ENCODE measurements around the gene CYS1.

The CYS1 gene

DNA sequence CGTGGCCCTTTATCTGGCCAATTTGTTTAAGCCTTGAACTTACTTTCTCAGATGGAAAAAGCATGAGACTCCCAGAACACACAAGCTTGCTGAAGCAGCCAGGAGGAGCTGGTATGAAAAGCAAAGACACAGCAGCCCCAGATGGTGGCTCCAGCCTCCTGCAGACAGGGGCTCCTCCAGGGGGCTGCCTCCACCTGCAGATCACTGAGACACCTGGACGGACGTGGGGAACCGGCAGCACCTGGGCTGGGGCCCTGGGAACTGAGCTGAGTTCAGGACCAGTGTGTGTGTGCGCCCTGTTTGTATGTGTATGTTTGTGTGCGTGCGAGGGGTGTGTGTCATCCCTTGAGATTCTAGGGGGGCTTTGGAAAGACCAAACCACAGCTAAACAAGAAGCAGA is 8.6 kb downstream of the CYS1 start:
- DNase-seq (ENCODE audit: low read depth): no peak

- no peak for DNase-seq (ENCODE audit: low read depth)
These were observed 9.0 kb downstream of the CYS1 start for GRCh38 chr2:10071176-10071575.

DNA sequence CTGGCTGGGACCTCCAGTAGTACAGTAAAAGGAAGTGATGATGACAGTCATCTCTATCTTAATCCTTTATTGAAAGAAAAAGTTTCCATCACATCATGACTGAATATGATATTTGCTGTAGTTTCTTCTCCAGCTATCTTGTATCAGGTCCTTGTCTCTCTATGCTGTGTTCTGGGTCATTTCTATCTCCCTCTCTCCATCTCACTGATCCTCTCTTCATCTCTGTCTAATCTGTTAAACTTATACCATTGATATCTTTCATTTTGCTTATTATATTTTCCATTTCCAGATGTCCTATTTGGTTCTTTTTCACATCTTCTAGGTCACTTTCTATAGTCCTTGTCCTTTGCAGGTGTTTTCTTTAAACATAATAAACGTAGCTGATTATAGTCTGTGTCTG is 12.3 kb downstream of the CYS1 start:
- DNase-seq (ENCODE audit: low read depth): no peak

- DNase-seq (ENCODE audit: low read depth): no peak
These were observed 12.9 kb downstream of the CYS1 start for GRCh38 chr2:10067330-10067729.

GRCh38 chr2:10065773-10066055 is 14.5 kb downstream of the CYS1 start:
- DNase-seq (ENCODE audit: low read depth): no peak

DNA sequence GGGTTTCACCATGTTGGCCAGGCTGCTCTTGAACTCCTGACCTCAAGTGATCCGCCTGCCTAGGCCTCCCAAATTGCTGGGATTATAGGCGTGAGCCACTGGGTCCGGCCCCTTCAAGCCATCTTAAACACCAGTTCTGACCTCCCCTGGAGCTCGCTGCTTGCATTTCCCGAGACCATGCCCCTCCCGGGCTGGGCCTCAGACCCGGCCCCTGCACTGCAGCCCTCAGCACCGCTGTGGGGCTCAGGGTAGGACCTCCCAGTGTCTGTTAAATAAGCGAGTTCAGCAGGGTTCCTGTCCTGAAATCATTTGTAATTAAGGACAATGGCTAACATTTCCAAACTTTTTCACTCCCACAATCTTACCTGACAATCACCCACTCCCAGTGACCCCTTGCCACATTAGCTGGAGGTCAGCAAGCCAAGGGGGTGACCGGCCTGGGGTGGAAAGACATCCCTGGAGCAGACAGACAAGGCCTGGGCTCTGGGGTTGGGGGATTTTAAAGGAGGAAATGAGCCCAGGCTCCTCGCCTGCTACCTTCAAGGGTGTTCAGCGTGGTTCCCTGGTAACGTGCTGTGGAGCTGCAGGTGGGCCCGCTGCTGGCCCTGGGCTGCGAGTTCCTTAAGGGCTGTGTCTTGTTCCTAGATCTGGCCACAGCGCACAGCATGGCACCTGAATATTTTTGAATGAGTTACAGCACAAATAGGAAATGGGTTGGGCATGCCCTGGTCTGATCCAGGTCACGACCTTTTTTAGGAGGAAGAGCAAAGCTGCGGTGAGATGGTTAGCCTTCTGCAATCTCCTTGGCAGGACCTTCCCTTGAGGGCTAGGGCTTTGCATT is 15.1 kb downstream of the CYS1 start:
- no peak for DNase-seq (ENCODE audit: low read depth)

DNA sequence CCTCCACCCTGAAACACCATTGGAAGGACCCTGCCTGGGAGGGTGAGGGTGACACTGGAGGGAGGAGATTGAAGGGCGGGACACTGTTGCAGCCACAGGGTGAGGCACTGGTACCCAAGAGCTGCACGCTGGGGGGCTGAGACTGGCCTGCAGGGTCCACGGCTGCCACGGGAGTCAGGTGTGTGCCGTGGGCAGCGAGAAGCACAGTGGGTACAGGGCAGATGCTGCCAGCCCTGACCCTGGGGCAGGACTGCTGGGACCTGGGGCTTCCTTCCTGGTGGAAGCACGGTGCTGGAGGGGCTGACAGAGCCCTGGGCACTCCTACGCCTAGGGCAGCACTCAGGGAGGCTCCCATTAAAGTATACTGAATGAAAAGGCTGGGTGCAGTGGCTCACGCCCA is 16.6 kb downstream of the CYS1 start:
- no peak for DNase-seq (ENCODE audit: low read depth)

- no peak for DNase-seq (ENCODE audit: low read depth)
These were observed 17.3 kb downstream of the CYS1 start for GRCh38 chr2:10062931-10063365.

DNA sequence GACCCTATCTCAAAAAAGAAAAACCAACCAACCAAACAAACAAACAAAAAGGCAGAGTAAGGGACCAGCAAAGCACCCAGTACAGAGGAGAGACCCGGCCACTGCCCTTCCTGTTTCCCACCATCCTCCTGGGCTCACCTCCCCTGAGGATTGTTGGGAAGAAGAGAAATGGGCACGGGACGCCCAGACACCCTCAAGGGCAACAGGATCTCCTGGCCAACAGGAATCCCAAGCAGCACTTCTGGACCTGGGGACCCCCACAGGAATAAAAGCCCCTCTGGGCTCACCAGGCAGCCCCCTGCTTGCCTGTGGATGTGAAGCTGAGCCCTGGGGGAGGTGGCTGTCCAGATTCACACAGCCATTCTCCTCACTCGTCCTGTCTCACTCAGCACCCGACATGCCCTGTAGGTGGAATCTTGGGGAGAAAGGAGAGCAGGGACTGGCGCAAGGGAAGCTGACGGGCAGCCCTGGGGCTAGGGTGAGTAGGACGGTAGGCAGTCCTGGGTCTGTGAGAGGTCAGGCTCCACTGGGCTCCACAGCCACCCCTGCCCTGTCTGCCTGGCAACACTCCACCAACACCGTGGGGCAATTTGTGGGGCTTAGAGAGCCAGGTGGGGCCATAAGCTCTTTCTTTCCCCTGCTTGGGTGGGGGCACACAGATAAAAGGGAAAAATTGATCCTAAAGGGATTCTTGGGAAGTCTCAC is 18.8 kb downstream of the CYS1 start:
- no peak for DNase-seq (ENCODE audit: low read depth)

- no peak for DNase-seq (ENCODE audit: low read depth)
These were observed 20.5 kb downstream of the CYS1 start for GRCh38 chr2:10059552-10060335.

DNA sequence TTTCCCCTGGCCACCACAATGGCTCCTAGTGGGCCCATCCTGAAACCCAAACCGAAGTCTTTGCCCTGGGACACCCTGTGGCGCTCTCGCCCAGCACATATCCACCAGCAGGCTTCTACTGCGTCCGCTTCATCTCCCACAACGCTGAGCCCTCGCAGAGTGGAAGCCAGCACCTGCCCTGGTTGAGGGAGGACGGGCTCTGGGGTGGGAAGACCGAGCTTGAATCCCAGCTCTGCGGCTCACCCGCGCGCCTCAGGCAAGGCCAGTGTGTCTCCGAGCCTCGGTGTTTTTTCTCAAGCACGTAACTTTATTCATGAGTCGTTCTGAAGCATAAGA is 21.2 kb downstream of the CYS1 start:
- no peak for DNase-seq (ENCODE audit: low read depth)

- no peak for DNase-seq (ENCODE audit: low read depth)
These were observed 21.8 kb downstream of the CYS1 start for GRCh38 chr2:10058251-10059015.

DNA sequence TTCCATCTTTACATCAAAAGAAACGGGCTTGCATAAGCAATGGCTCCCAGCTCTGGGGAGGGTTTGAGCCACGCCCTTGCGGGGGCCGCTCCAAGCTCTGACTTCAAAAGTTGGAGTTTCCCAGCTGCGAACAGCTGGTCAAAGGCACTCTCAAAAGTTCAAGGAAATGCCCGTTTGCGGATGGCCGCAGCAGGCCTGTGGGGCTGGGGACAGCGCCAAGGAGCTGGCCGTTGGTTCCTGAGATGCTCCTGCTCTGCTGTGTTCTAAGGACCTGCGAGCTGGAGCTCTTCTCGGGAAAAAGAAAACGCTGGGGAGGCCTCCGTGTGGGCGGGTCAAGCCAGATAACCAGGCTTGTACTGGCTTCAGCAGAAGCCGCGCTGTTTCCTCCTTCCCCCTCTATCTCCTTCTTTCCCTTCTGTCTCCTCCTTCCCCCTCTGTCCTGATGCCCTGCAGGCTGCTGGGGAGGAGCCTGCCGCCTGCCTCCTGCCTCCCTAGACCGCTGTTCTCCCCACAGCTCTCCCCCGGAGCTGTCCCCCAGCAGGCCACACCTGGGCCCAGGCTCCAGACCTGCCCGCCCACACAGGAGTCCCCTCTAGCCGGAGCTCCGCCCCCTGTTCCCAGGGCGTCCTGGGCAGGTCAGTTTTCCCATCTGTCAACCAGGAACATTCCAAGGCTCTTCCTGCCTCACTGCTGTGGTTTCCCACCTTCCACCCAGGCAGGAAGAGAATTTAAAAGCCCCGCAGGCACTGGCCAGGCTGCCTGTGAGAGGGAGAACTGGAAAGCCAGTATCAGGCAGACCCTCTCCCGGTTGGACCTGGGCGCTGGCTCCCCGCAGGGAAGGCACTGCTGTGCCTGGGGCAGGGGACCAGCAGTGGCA is 22.7 kb downstream of the CYS1 start:
- no peak for DNase-seq (ENCODE audit: low read depth)

DNA sequence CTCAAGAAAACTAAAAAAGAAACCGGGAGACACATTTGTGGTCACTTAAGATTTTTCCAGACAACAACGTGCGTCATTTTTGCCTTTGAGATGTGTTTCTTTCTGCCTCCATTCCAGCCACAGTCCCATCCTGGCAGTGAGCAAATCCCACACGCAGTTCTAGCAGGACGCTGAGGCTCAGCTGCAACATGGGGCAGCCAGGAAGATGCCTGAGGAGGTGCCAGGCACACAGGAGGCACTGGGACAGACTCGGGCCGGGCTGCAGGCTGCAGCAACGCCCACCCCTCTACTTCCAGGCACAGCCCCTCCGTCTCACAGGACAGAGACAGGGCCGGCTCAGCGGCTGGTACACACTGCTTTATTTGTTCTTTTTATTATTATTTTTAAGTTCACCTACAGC is 23.8 kb downstream of the CYS1 start:
- DNase-seq (ENCODE audit: low read depth): no peak

- DNase-seq (ENCODE audit: low read depth): no peak
These were observed 25.2 kb downstream of the CYS1 start for GRCh38 chr2:10054976-10055375.

DNA sequence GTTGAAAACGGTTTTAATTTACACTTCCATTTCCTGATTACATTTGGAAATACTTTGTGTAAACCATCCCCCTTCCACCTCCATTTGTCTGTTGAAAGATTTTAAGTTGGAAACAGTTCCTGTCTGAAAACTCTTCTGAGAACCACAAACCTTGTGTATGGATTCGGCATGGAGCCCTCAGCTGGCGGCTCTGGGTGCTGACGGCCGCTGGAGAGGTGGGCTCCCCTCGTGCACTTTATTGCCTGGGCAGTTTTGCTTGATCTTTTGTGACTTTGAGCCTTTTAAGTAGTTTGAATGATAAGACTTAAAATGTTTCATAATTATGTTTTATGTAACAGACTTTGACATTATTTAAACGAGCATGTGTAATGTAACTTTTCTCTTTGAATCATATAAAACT is 25.8 kb downstream of the CYS1 start:
- no peak for DNase-seq (ENCODE audit: low read depth)

DNA sequence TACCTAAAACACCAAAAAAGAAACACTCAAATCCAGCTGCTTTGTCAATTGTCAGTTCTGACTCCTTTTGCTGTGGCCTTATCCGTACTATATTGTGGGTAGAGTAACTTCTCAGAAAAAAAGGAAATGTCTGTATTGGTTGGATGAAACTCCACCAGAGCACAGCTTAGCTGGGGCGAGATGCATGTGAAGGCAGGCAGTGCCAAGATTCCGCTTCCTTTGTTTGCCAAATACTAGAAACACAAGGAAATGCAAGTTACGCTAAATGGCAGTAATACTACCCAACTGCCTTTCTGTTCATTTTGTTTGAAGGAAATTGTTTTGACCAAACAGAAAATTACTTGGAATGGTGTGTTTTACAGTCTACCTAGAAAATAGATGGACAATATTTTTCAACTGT is 26.9 kb downstream of the CYS1 start:
- no peak for DNase-seq (ENCODE audit: low read depth)

GRCh38 chr2:10052216-10052615 is 28.0 kb downstream of the CYS1 start:
- no peak for DNase-seq (ENCODE audit: low read depth)

DNA sequence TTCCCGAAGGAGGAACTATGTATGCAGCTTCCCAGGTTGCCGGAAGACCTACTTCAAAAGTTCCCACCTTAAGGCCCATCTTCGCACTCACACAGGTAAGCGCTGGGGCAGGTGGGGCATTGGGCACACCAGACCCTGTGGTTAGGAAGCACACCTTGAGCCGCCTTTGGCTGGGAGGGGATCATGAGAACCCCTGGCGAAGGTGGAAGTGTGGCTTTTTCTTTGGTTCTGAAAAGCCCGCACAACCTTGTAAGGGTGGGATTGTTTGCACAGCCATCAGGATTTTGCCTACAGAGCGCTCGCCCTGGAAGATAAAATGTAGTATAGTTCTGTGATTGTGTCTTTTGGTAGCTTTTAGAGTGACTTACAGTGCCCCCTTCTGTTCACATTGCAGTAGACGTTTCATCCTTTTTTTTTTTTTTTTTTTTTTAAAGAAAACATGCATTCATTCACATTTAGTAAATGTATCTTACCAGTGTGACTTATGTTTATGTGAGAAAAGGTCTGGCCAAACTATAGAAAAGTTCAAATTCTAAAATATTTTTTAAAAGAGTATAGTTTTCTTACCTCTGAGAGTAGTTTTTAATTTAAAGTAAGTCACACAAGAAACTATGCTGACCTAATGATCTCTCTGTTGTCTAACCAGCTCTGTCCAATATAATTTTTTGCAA is 31.6 kb downstream of the CYS1 start:
- DNase-seq (ENCODE audit: low read depth): no peak

DNA sequence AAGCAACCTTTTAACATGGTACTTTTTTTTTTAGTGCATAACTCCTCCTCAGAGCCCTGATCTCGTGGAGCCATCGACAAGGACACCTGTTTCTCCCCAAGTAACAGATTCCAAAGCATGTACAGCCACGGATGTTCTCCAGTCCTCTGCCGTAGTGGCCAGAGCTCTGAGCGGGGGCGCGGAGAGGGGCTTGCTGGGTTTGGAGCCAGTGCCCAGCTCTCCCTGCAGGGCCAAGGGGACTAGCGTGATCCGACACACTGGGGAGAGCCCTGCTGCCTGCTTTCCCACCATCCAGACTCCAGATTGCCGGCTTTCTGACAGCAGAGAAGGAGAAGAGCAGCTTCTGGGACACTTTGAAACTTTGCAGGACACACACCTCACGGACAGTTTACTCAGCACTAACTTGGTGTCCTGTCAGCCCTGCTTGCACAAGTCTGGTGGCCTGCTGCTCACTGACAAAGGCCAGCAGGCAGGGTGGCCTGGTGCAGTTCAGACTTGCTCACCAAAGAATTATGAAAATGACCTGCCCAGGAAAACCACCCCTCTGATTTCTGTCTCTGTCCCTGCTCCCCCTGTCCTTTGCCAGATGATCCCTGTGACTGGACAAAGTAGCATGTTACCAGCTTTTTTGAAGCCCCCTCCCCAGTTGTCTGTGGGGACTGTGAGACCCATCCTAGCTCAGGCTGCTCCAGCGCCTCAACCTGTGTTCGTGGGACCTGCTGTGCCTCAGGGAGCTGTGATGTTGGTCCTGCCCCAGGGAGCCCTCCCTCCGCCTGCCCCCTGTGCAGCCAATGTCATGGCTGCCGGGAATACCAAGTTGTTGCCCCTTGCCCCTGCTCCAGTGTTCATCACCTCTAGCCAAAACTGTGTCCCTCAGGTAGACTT is 32.4 kb downstream of the CYS1 start:
- no peak for DNase-seq (ENCODE audit: low read depth)
